ENCODE results near the gene LMF2.

LMF2 gene

GRCh38 chr22:50485221-50486131 lies 22.0 kb downstream of the LMF2 start:
- no peak overlapping the region for H2AK5ac ChIP-seq (ENCODE audit: low read length, severe bottlenecking)
- H3K27me3 ChIP-seq (ENCODE audit: control insufficient read depth in 1 of 2, insufficient read depth in 1 of 2, low read length in 2 of 2) = peaks cover 13 to 77% of the 10 kb centered on the region in 2 experiments
- peaks cover 44% of the 10 kb centered on the region for H3K4me1 ChIP-seq (ENCODE audit: control insufficient read depth, insufficient read depth, low read depth, low read length)
- H3K9me3 ChIP-seq (ENCODE audit: control insufficient read depth, low read length) = no peaks in the 10 kb centered on the region
- H2BK120ac ChIP-seq (ENCODE audit: low read depth, low read length) = no peak overlapping the region
- H2AFZ ChIP-seq (ENCODE audit: low read depth, low read length) = no peak overlapping the region
- no peak overlapping the region for H3K4ac ChIP-seq (ENCODE audit: low read depth in 1 of 2, low read length in 2 of 2)
- no peak overlapping the region for H3K14ac ChIP-seq (ENCODE audit: low read length in 2 of 2)
- no peak overlapping the region for H3K4me2 ChIP-seq (ENCODE audit: low read length, poor library complexity, severe bottlenecking)
- no peak overlapping the region for H3K4me3 ChIP-seq (ENCODE audit: insufficient read depth in 1 of 2, low read depth in 1 of 2, low read length in 2 of 2)
- no peak overlapping the region for H2BK12ac ChIP-seq (ENCODE audit: low read length in 2 of 2)
- no peak overlapping the region for H2BK5ac ChIP-seq (ENCODE audit: low read depth, low read length, poor library complexity, severe bottlenecking)
- H2BK15ac ChIP-seq (ENCODE audit: low read depth, poor library complexity, severe bottlenecking) = no peak overlapping the region
- H4K8ac ChIP-seq (ENCODE audit: low read length) = no peak overlapping the region
- H3K9ac ChIP-seq (ENCODE audit: low read length) = no peak overlapping the region
- peaks cover 0 to 18% of the 10 kb centered on the region in 2 experiments for H3K36me3 ChIP-seq (ENCODE audit: control insufficient read depth in 1 of 2, insufficient read depth in 2 of 2, low read depth in 1 of 2, low read length in 2 of 2)
- no peak overlapping the region for H4K91ac ChIP-seq (ENCODE audit: low read length)
- H3K79me1 ChIP-seq (replicated peaks; ENCODE audit: low read length, poor library complexity, severe bottlenecking) = no peaks in the 10 kb centered on the region
- no peak for DNase-seq
- no peak overlapping the region for H3K23ac ChIP-seq (ENCODE audit: low read length in 2 of 2)
- no peak overlapping the region for H3K27ac ChIP-seq (ENCODE audit: low read length, poor library complexity, severe bottlenecking)
- 74% methylated on average over 29 of the region's 29 CpGs for WGBS
- H3K18ac ChIP-seq (ENCODE audit: low read depth in 1 of 2, low read length in 2 of 2) = no peak overlapping the region

- H3K27ac ChIP-seq (ENCODE audit: low read length, poor library complexity, severe bottlenecking) = no peak overlapping the region
- H3K9me3 ChIP-seq (ENCODE audit: control insufficient read depth, low read length) = no peaks in the 10 kb centered on the region
- H3K4me2 ChIP-seq (ENCODE audit: low read length, poor library complexity, severe bottlenecking) = no peak overlapping the region
- no peak overlapping the region for H3K4ac ChIP-seq (ENCODE audit: low read depth in 1 of 2, low read length in 2 of 2)
- H3K4me3 ChIP-seq (ENCODE audit: insufficient read depth in 1 of 2, low read depth in 1 of 2, low read length in 2 of 2) = no peak overlapping the region
- peaks cover 0 to 18% of the 10 kb centered on the region in 2 experiments for H3K36me3 ChIP-seq (ENCODE audit: control insufficient read depth in 1 of 2, insufficient read depth in 2 of 2, low read depth in 1 of 2, low read length in 2 of 2)
- peaks cover 23 to 82% of the 10 kb centered on the region in 2 experiments for H3K27me3 ChIP-seq (ENCODE audit: control insufficient read depth in 1 of 2, insufficient read depth in 1 of 2, low read length in 2 of 2)
- WGBS = 92% methylated on average over 25 of the region's 31 CpGs
- no peak overlapping the region for H4K8ac ChIP-seq (ENCODE audit: low read length)
- H2BK12ac ChIP-seq (ENCODE audit: low read length in 2 of 2) = no peak overlapping the region
- no peak overlapping the region for H3K18ac ChIP-seq (ENCODE audit: low read depth in 1 of 2, low read length in 2 of 2)
- H3K23ac ChIP-seq (ENCODE audit: low read length in 2 of 2) = no peak overlapping the region
- no peak overlapping the region for H2BK120ac ChIP-seq (ENCODE audit: low read depth, low read length)
- H2AFZ ChIP-seq (ENCODE audit: low read depth, low read length) = no peak overlapping the region
- no peak overlapping the region for H2BK15ac ChIP-seq (ENCODE audit: low read depth, poor library complexity, severe bottlenecking)
- no peak overlapping the region for H3K14ac ChIP-seq (ENCODE audit: low read length in 2 of 2)
- peak overlapping the region; percentile 2 for H4K91ac ChIP-seq (ENCODE audit: low read length)
- no peak overlapping the region for H2BK5ac ChIP-seq (ENCODE audit: low read depth, low read length, poor library complexity, severe bottlenecking)
- no peak overlapping the region for H3K9ac ChIP-seq (ENCODE audit: low read length)
- DNase-seq = no peak
- H3K4me1 ChIP-seq (ENCODE audit: control insufficient read depth, insufficient read depth, low read depth, low read length) = peaks cover 44% of the 10 kb centered on the region
- no peaks in the 10 kb centered on the region for H3K79me1 ChIP-seq (replicated peaks; ENCODE audit: low read length, poor library complexity, severe bottlenecking)
- no peak overlapping the region for H2AK5ac ChIP-seq (ENCODE audit: low read length, severe bottlenecking)
These were observed 23.3 kb downstream of the LMF2 start for GRCh38 chr22:50483977-50484853.

GRCh38 chr22:50483556-50483955 lies 23.9 kb downstream of the LMF2 start:
- Histone ChIP-seq H4K8ac (ENCODE audit: low read length) (no peak overlapping the region), H3K36me3 (ENCODE audit: control insufficient read depth in 1 of 2, insufficient read depth in 2 of 2, low read depth in 1 of 2, low read length in 2 of 2) (peaks cover 0 to 18% of the 10 kb centered on the region in 2 experiments), H2BK5ac (ENCODE audit: low read depth, low read length, poor library complexity, severe bottlenecking) (no peak overlapping the region), H2BK15ac (ENCODE audit: low read depth, poor library complexity, severe bottlenecking) (no peak overlapping the region), H3K4me3 (ENCODE audit: insufficient read depth in 1 of 2, low read depth in 1 of 2, low read length in 2 of 2) (no peak overlapping the region), H3K27ac (ENCODE audit: low read length, poor library complexity, severe bottlenecking) (no peak overlapping the region), H3K14ac (ENCODE audit: low read length in 2 of 2) (no peak overlapping the region), H2BK120ac (ENCODE audit: low read depth, low read length) (no peak overlapping the region), H2BK12ac (ENCODE audit: low read length in 2 of 2) (no peak overlapping the region), H4K91ac (ENCODE audit: low read length) (no peak overlapping the region), H3K4me2 (ENCODE audit: low read length, poor library complexity, severe bottlenecking) (no peak overlapping the region), H3K23ac (ENCODE audit: low read length in 2 of 2) (no peak overlapping the region), H2AK5ac (ENCODE audit: low read length, severe bottlenecking) (no peak overlapping the region), H3K4ac (ENCODE audit: low read depth in 1 of 2, low read length in 2 of 2) (no peak overlapping the region), H3K9ac (ENCODE audit: low read length) (no peak overlapping the region), H2AFZ (ENCODE audit: low read depth, low read length) (no peak overlapping the region), H3K27me3 (ENCODE audit: control insufficient read depth in 1 of 2, insufficient read depth in 1 of 2, low read length in 2 of 2) (peaks cover 23 to 86% of the 10 kb centered on the region in 2 experiments), H3K4me1 (ENCODE audit: control insufficient read depth, insufficient read depth, low read depth, low read length) (peaks cover 44% of the 10 kb centered on the region), H3K9me3 (ENCODE audit: control insufficient read depth, low read length) (no peaks in the 10 kb centered on the region), H3K79me1 (replicated peaks; ENCODE audit: low read length, poor library complexity, severe bottlenecking) (no peaks in the 10 kb centered on the region), H3K18ac (ENCODE audit: low read depth in 1 of 2, low read length in 2 of 2) (no peak overlapping the region)
- WGBS = 93% methylated on average over 8 of the region's 8 CpGs
- DNase-seq = no peak

- Histone ChIP-seq H3K4me1 (ENCODE audit: control insufficient read depth, insufficient read depth, low read depth, low read length) (peaks cover 44% of the 10 kb centered on the region), H2AK5ac (ENCODE audit: low read length, severe bottlenecking) (no peak overlapping the region), H3K23ac (ENCODE audit: low read length in 2 of 2) (peak overlapping the region in 1 of 2 experiments; percentile 54), H2BK12ac (ENCODE audit: low read length in 2 of 2) (peak overlapping the region in 1 of 2 experiments; percentile 11), H3K27ac (ENCODE audit: low read length, poor library complexity, severe bottlenecking) (no peak overlapping the region), H3K27me3 (ENCODE audit: control insufficient read depth in 1 of 2, insufficient read depth in 1 of 2, low read length in 2 of 2) (peaks cover 23 to 85% of the 10 kb centered on the region in 2 experiments), H2AFZ (ENCODE audit: low read depth, low read length) (no peak overlapping the region), H2BK15ac (ENCODE audit: low read depth, poor library complexity, severe bottlenecking) (no peak overlapping the region), H3K79me1 (replicated peaks; ENCODE audit: low read length, poor library complexity, severe bottlenecking) (no peaks in the 10 kb centered on the region), H2BK120ac (ENCODE audit: low read depth, low read length) (no peak overlapping the region), H4K8ac (ENCODE audit: low read length) (no peak overlapping the region), H3K36me3 (ENCODE audit: control insufficient read depth in 1 of 2, insufficient read depth in 2 of 2, low read depth in 1 of 2, low read length in 2 of 2) (peaks cover 0 to 18% of the 10 kb centered on the region in 2 experiments), H3K4me2 (ENCODE audit: low read length, poor library complexity, severe bottlenecking) (no peak overlapping the region), H4K91ac (ENCODE audit: low read length) (no peak overlapping the region), H3K9me3 (ENCODE audit: control insufficient read depth, low read length) (no peaks in the 10 kb centered on the region), H2BK5ac (ENCODE audit: low read depth, low read length, poor library complexity, severe bottlenecking) (no peak overlapping the region), H3K14ac (ENCODE audit: low read length in 2 of 2) (no peak overlapping the region), H3K4me3 (ENCODE audit: insufficient read depth in 1 of 2, low read depth in 1 of 2, low read length in 2 of 2) (no peak overlapping the region), H3K4ac (ENCODE audit: low read depth in 1 of 2, low read length in 2 of 2) (no peak overlapping the region), H3K9ac (ENCODE audit: low read length) (no peak overlapping the region), H3K18ac (ENCODE audit: low read depth in 1 of 2, low read length in 2 of 2) (no peak overlapping the region)
- 88% methylated on average over 9 of the region's 10 CpGs for WGBS
- no peak for DNase-seq
These were observed 24.4 kb downstream of the LMF2 start for GRCh38 chr22:50483106-50483505.

All from mesenchymal stem cell (in vitro differentiated cells and primary cell).